Tibial artery (tissue), 4 donors: Measurements from ENCODE around the gene GALNT7.

Experiments used
- DNase-seq, 2 donors: peaks; one replicate each; pipeline ENCODE4 v3.0.0-alpha.2; 2019
- H3K27ac ChIP-seq, 2 donors: fragments of 200-600 bp; sonication (generic) in 1 of 2; 1 replicate in 1 of 2; 2 replicates in 1 of 2; pipeline ENCODE4 v1.5.1; 2018 to 2019; ENCODE audit warnings: mild to moderate bottlenecking in 1 of 2
- H3K27me3 ChIP-seq, 2 donors: fragments of 200-600 bp; sonication (generic) in 1 of 2; one replicate each; pipeline versions ENCODE4 v1.5.1 to v1.6.0; 2016 to 2019
- H3K36me3 ChIP-seq, 3 donors: fragments of 200-600 bp; sonication (generic) in 2 of 3; one replicate each; pipeline ENCODE4 v1.5.1; 2016 to 2019; ENCODE audit warnings: mild to moderate bottlenecking in 2 of 3
- H3K4me1 ChIP-seq, 4 donors: fragments of 200-600 bp; sonication (generic) in 2 of 4; 1 replicate in 3 of 4; 2 replicates in 1 of 4; pipeline ENCODE4 v1.5.1; 2016 to 2019
- H3K4me3 ChIP-seq, 2 donors: fragments of 200-600 bp; sonication (generic) in 1 of 2; 1 replicate in 1 of 2; 2 replicates in 1 of 2; pipeline ENCODE4 v1.5.1; 2018 to 2019; ENCODE audit warnings: mild to moderate bottlenecking in 2 of 2
- H3K9me3 ChIP-seq, 3 donors: fragments of 200-600 bp; sonication (generic) in 1 of 3; one replicate each; pipeline ENCODE4 v1.5.1; 2016 to 2019
- CTCF ChIP-seq, 2 experiments: fragments of 200-600 bp in 1 of 2; fragments of 450-650 bp in 1 of 2; IDR thresholded peaks; one replicate each; pipeline ENCODE4 v1.5.1; 2017 to 2019; ENCODE audit warnings: antibody characterized with exemption in 2 of 2, mild to moderate bottlenecking in 1 of 2, moderate library complexity in 1 of 2
- intact Hi-C: fragments of 100-400 bp; cut with DNase I; formaldehyde crosslinking; loops from one replicate; pipeline ENCODE4 v1.15.0; 2023; ENCODE audit warnings: low total_unique reads

Gene GALNT7

DNA sequence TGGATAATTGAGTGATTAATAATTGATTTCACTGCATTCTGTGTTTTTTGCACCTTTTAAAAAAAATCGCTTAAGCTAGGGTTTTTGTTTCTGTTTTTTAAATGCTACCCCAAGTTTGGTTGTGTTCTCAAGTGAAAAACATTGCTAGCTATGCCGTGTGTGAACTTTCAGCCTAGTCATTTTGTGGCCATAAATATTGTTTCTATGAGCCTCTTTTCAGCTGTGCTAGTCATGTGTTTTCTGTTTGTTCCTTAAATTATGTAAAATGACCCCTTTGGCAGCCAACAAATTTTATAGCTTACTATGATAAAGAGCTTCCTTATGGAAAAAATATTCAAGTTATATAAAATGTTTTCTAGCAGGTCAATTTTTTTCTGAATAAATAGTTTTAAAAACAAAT is 59.1 kb downstream of the GALNT7 start:
- no peaks in the 10 kb centered on the region for H3K9me3 ChIP-seq
- intact Hi-C loops = no loop called here
- H3K27me3 ChIP-seq = no peaks in the 10 kb centered on the region
- no peak overlapping the region for H3K4me3 ChIP-seq
- no peak for DNase-seq
- H3K36me3 ChIP-seq = no peaks in the 10 kb centered on the region
- no peak overlapping the region for H3K27ac ChIP-seq
- TF ChIP-seq CTCF (IDR thresholded peaks at IDR 0.05) = no peak
- H3K4me1 ChIP-seq = peaks cover 0 to 7% (median 0%) of the 10 kb centered on the region in 4 donors

GRCh38 chr4:173230062-173230461 is 61.5 kb downstream of the GALNT7 start:
- Histone ChIP-seq H3K36me3 (no peaks in the 10 kb centered on the region), H3K27ac (no peak overlapping the region), H3K9me3 (no peaks in the 10 kb centered on the region), H3K4me3 (no peak overlapping the region), H3K27me3 (no peaks in the 10 kb centered on the region), H3K4me1 (peaks cover 0 to 7% (median 0%) of the 10 kb centered on the region in 4 donors)
- intact Hi-C loops = no loop called here
- no peak for TF ChIP-seq CTCF (IDR thresholded peaks at IDR 0.05)
- no peak for DNase-seq

- no peak for DNase-seq
- Histone ChIP-seq H3K27me3 (no peaks in the 10 kb centered on the region), H3K36me3 (no peaks in the 10 kb centered on the region), H3K27ac (no peak overlapping the region), H3K4me1 (peaks cover 0 to 13% (median under 1%) of the 10 kb centered on the region in 4 donors), H3K4me3 (no peak overlapping the region), H3K9me3 (no peaks in the 10 kb centered on the region)
- peak in 1 of 2 experiments; percentile 34 for TF ChIP-seq CTCF (IDR thresholded peaks at IDR 0.05)
- intact Hi-C loops = no loop called here
Observed at GRCh38 chr4:173231916-173232315, 63.3 kb downstream of the GALNT7 start.

DNA sequence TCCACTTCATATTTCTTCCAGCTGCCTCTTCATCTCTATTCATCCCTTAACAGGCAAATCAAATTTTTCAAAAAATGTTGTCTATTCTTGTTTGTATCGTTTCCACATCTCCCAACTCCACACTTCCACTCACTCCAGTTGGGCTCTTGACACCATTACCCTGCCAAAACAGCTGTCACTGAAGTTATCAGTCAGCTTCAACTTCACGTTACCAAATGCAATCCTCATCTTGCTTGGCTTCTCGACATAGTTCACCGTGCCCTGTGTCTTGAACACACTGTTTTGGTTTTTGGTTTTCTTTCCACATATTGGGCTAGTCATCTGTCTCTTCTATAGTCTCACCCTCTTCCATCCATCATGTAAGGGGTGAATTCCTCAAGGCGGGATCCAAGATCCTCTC is 65.2 kb downstream of the GALNT7 start:
- DNase-seq = no peak
- no peak overlapping the region for H3K27ac ChIP-seq

DNA sequence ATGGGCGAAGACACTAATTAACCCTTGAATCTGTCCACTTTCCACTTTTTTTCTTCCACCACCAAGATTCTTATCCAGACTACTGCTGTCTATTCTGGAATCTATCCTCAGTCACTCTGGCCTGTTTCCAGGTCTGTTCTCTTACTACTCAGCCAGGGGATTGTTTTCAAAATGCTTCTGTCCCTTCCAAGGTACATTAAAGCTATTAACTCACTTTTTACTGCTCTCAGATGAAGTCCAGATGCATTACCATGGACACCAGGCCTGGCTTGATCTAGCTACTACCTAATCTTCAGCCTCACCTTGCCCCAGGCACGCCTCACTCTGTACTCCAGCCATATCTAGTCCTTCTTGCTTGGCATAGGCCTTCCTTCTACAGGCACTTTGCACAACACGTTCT is 66.4 kb downstream of the GALNT7 start:
- no peaks in the 10 kb centered on the region for H3K27me3 ChIP-seq
- no peaks in the 10 kb centered on the region for H3K9me3 ChIP-seq
- intact Hi-C loops = no loop called here
- no peak for TF ChIP-seq CTCF (IDR thresholded peaks at IDR 0.05)
- DNase-seq = no peak
- H3K27ac ChIP-seq = no peak overlapping the region
- H3K36me3 ChIP-seq = no peaks in the 10 kb centered on the region
- H3K4me1 ChIP-seq = peaks cover 0 to 25% (median 4%) of the 10 kb centered on the region in 4 donors
- H3K4me3 ChIP-seq = no peak overlapping the region

More for the DNA sequence above, 65.2 kb downstream of the GALNT7 start:
- H3K4me3 ChIP-seq = no peak overlapping the region
- no peaks in the 10 kb centered on the region for H3K27me3 ChIP-seq
- H3K36me3 ChIP-seq = no peaks in the 10 kb centered on the region
- TF ChIP-seq CTCF (IDR thresholded peaks at IDR 0.05) = no peak
- H3K4me1 ChIP-seq = peaks cover 0 to 25% (median 4%) of the 10 kb centered on the region in 4 donors
- H3K9me3 ChIP-seq = no peaks in the 10 kb centered on the region
- intact Hi-C loops = no loop called here

- TF ChIP-seq CTCF (IDR thresholded peaks at IDR 0.05) = no peak
- Histone ChIP-seq H3K4me1 (peaks cover 0 to 23% (median 4%) of the 10 kb centered on the region in 4 donors), H3K27me3 (no peaks in the 10 kb centered on the region), H3K9me3 (no peaks in the 10 kb centered on the region), H3K27ac (no peak overlapping the region), H3K36me3 (no peaks in the 10 kb centered on the region), H3K4me3 (no peak overlapping the region)
- intact Hi-C loops = no loop called here
- DNase-seq = no peak
Observed at GRCh38 chr4:173236301-173236700, 67.7 kb downstream of the GALNT7 start.
